CD14-positive monocyte (primary cell): ENCODE results near the gene ISOC1. TPM values are rescaled to one million over a fixed set of nuclear protein-coding genes. Genes with fewer than 3 reads are reported as not detected.

Experiments
- DNase-seq, 3 donors: peaks; one replicate each; pipeline ENCODE4 v3.0.0-alpha.2; 2011 to 2022
- H2AFZ ChIP-seq: 2 replicates; pipeline ENCODE4 v1.6.0; 2012; ENCODE audit warnings: mild to moderate bottlenecking, low read depth, low read length, inconsistent platforms; ENCODE audit not compliant: insufficient read depth, poor library complexity, severe bottlenecking
- H3K27ac ChIP-seq, 2 donors: 1 replicate in 1 of 2; 2 replicates in 1 of 2; pipeline ENCODE4 v1.5.1; 2012 to 2013; ENCODE audit warnings: low read length in 2 of 2, control low read depth in 1 of 2, inconsistent platforms in 1 of 2, low read depth in 1 of 2, mild to moderate bottlenecking in 1 of 2
- H3K27me3 ChIP-seq, 2 donors: one replicate each; pipeline versions ENCODE4 v1.6.0 to v1.6.1; 2011 to 2013; ENCODE audit warnings: low read length in 2 of 2; ENCODE audit not compliant: control insufficient read depth in 2 of 2, insufficient read depth in 2 of 2
- H3K36me3 ChIP-seq, 2 donors: replicated peaks in 1 of 2; 1 replicate in 1 of 2; 2 replicates in 1 of 2; pipeline versions ENCODE4 v1.5.1 to v1.6.1; 2012 to 2013; ENCODE audit warnings: low read length in 2 of 2, control low read depth in 1 of 2, inconsistent platforms in 1 of 2, mild to moderate bottlenecking in 1 of 2; ENCODE audit not compliant: insufficient read depth in 2 of 2, control insufficient read depth in 1 of 2
- H3K4me1 ChIP-seq, 2 donors: 1 replicate in 1 of 2; 2 replicates in 1 of 2; pipeline versions ENCODE4 v1.5.1 to v1.6.1; 2012 to 2013; ENCODE audit warnings: low read length in 2 of 2, control low read depth in 1 of 2, inconsistent platforms in 1 of 2, mild to moderate bottlenecking in 1 of 2, moderate library complexity in 1 of 2; ENCODE audit not compliant: insufficient read depth in 2 of 2, control insufficient read depth in 1 of 2
- H3K4me2 ChIP-seq: replicated peaks from 2 replicates; pipeline ENCODE3; 2012; ENCODE audit warnings: low read length, moderate library complexity, mild to moderate bottlenecking; ENCODE audit not compliant: poor library complexity, severe bottlenecking; ENCODE audit errors: extremely low read depth
- H3K4me3 ChIP-seq, 3 experiments: fragments of 200-600 bp in 1 of 3; sonication (generic) in 1 of 3; replicated peaks in 1 of 3; 1 replicate in 2 of 3; 2 replicates in 1 of 3; pipeline ENCODE4 v1.5.1; 2011 to 2013; ENCODE audit warnings: low read length in 3 of 3, mild to moderate bottlenecking in 3 of 3, control low read depth in 2 of 3, low read depth in 2 of 3, inconsistent platforms in 1 of 3, moderate library complexity in 1 of 3
- H3K79me2 ChIP-seq: 2 replicates; pipeline ENCODE4 v1.6.0; 2012; ENCODE audit warnings: mild to moderate bottlenecking, control low read depth, inconsistent platforms, low read length, moderate library complexity; ENCODE audit not compliant: insufficient read depth
- H3K9ac ChIP-seq: 2 replicates; pipeline ENCODE4 v1.6.0; 2017; ENCODE audit warnings: low read length, mild to moderate bottlenecking; ENCODE audit not compliant: insufficient read depth, poor library complexity, severe bottlenecking
- H3K9me3 ChIP-seq, 2 donors: replicated peaks in 1 of 2; 1 replicate in 1 of 2; 2 replicates in 1 of 2; pipeline versions ENCODE4 v1.5.1 to v1.6.1; 2012 to 2013; ENCODE audit warnings: low read length in 2 of 2, control low read depth in 1 of 2; ENCODE audit not compliant: control insufficient read depth in 1 of 2, insufficient read depth in 1 of 2
- H4K20me1 ChIP-seq: 2 replicates; pipeline ENCODE4 v1.6.0; 2012; ENCODE audit warnings: mild to moderate bottlenecking, low read length, control low read depth, moderate library complexity; ENCODE audit not compliant: insufficient read depth
- H3K27ac Mint-ChIP-seq, 7 donors: one replicate each; pipeline ENCODE4 v1.8.0; 2020; ENCODE audit warnings: mild to moderate bottlenecking in 7 of 7, mixed read lengths in 7 of 7, moderate library complexity in 6 of 7, inconsistent platforms in 2 of 7
- H3K27me3 Mint-ChIP-seq, 3 donors: one replicate each; pipeline ENCODE4 v1.8.0; 2021 to 2022; ENCODE audit warnings: low read depth in 3 of 3, mild to moderate bottlenecking in 3 of 3, mixed read lengths in 3 of 3, moderate library complexity in 3 of 3, inconsistent platforms in 1 of 3
- H3K36me3 Mint-ChIP-seq, 2 donors: one replicate each; pipeline ENCODE4 v1.8.0; 2020; ENCODE audit warnings: mixed read lengths in 2 of 2, inconsistent platforms in 1 of 2, mild to moderate bottlenecking in 1 of 2
- H3K4me1 Mint-ChIP-seq: one replicate; pipeline ENCODE4 v1.8.0; 2020; ENCODE audit warnings: mild to moderate bottlenecking, mixed read lengths
- H3K4me3 Mint-ChIP-seq, 2 donors: one replicate each; pipeline ENCODE4 v1.8.0; 2020; ENCODE audit warnings: mild to moderate bottlenecking in 2 of 2, mixed read lengths in 2 of 2, moderate library complexity in 1 of 2
- H3K9me3 Mint-ChIP-seq, 7 donors: one replicate each; pipeline ENCODE4 v1.8.0; 2020 to 2022; ENCODE audit warnings: mixed read lengths in 7 of 7, mild to moderate bottlenecking in 6 of 7, moderate library complexity in 6 of 7, inconsistent platforms in 2 of 7
- CTCF ChIP-seq: fragments of 200-600 bp; IDR thresholded peaks from one replicate; pipeline ENCODE4 v1.8.0; 2022; ENCODE audit warnings: antibody characterized with exemption, mild to moderate bottlenecking
- WGBS: methylation state at CpG from one replicate; pipeline ENCODE4 v1.1.5; 2013; ENCODE audit warnings: missing lambda C conversion rate; ENCODE audit not compliant: insufficient coverage; 5-methylcytosine and 5-hydroxymethylcytosine counted together
- intact Hi-C, 2 donors: fragments of 100-400 bp; cut with micrococcal nuclease; formaldehyde crosslinking; loops; one replicate each; pipeline versions ENCODE4 v1.15.0 to v1.15.1; 2023
- polyA plus RNA-seq, 3 donors: library from polyadenylated mRNA; depleted of rRNA in 1 of 3; unstranded in 2 of 3; stranded (reverse) in 1 of 3; fragments of 300-500 nt in 2 of 3; fragments of >200 nt in 1 of 3; fragmentation: Illumina TruSeq in 2 of 3; gene quantifications; 1 replicate in 2 of 3; 2 replicates in 1 of 3; pipeline ENCODE4 v1.2.3, GENCODE V29; 2012 to 2021

The ISOC1 gene
- polyA plus RNA-seq, 3 donors, result 5.6 to 19.4 (median 16.6) TPM

- no peaks in the 10 kb centered on the region for H3K4me1 Mint-ChIP-seq
- H4K20me1 ChIP-seq, result no peaks in the 10 kb centered on the region
- no peaks in the 10 kb centered on the region for H3K79me2 ChIP-seq
- H3K4me2 ChIP-seq, result no peak overlapping the region
- H3K9ac ChIP-seq, result no peak overlapping the region
- DNase-seq, result no peak
- no peaks in the 10 kb centered on the region for H3K36me3 ChIP-seq
- H3K4me3 Mint-ChIP-seq, result no peak overlapping the region
- no peak for TF ChIP-seq CTCF
- no peak overlapping the region for H3K27ac ChIP-seq
- no peaks in the 10 kb centered on the region for H3K4me1 ChIP-seq
- no peaks in the 10 kb centered on the region for H3K36me3 Mint-ChIP-seq
- no peak overlapping the region for H2AFZ ChIP-seq
- H3K9me3 ChIP-seq, result no peaks in the 10 kb centered on the region
- H3K9me3 Mint-ChIP-seq, result peaks cover 0 to 2% (median 0%) of the 10 kb centered on the region in 7 donors
- H3K4me3 ChIP-seq, result no peak overlapping the region
- peaks cover 0 to 5% (median 0%) of the 10 kb centered on the region in 3 donors for H3K27me3 Mint-ChIP-seq
- intact Hi-C loops, result no loop called here
- H3K27me3 ChIP-seq, result no peaks in the 10 kb centered on the region
- no peak overlapping the region for H3K27ac Mint-ChIP-seq
- 95% methylated on average over 4 of the region's 7 CpGs for WGBS
Observed at GRCh38 chr5:129080766-129081165, 13.8 kb upstream of the ISOC1 start.

- DNase-seq, result no peak
- Histone ChIP-seq H3K79me2 (no peaks in the 10 kb centered on the region), H3K9ac (no peak overlapping the region), H3K36me3 (no peaks in the 10 kb centered on the region), H3K4me3 (no peak overlapping the region), H3K27me3 (no peaks in the 10 kb centered on the region), H3K4me1 (no peaks in the 10 kb centered on the region), H3K9me3 (no peaks in the 10 kb centered on the region), H3K27ac (no peak overlapping the region), H4K20me1 (no peaks in the 10 kb centered on the region), H3K4me2 (no peak overlapping the region), H2AFZ (no peak overlapping the region)
- no peaks in the 10 kb centered on the region for H3K36me3 Mint-ChIP-seq
- no peak for TF ChIP-seq CTCF
- no peaks in the 10 kb centered on the region for H3K4me1 Mint-ChIP-seq
- no peak overlapping the region for H3K4me3 Mint-ChIP-seq
- intact Hi-C loops, result no loop called here
- peaks cover 0 to 8% (median 0%) of the 10 kb centered on the region in 3 donors for H3K27me3 Mint-ChIP-seq
- H3K27ac Mint-ChIP-seq, result no peak overlapping the region
- peaks cover 0 to 2% (median 0%) of the 10 kb centered on the region in 7 donors for H3K9me3 Mint-ChIP-seq
- 75% methylated on average over 2 of the region's 6 CpGs for WGBS
Observed at GRCh38 chr5:129082225-129083136, 12.1 kb upstream of the ISOC1 start.
